Ovary (tissue), 9 donors: ENCODE measurements around the gene ZBTB4. TPM values are rescaled to one million over a fixed set of nuclear protein-coding genes. Genes with fewer than 3 reads are reported as not detected.

ENCODE experiments used
- DNase-seq, 5 donors: peaks; one replicate each; pipeline ENCODE4 v3.0.0-alpha.2; 2019 to 2020
- H3K27ac ChIP-seq, 2 donors: fragments of 200-600 bp; one replicate each; pipeline versions ENCODE4 v1.5.1 to v1.8.0; 2019 to 2022
- H3K27me3 ChIP-seq: fragments of 200-600 bp; one replicate; pipeline ENCODE4 v1.8.0; 2022
- H3K36me3 ChIP-seq: fragments of 200-600 bp; sonication (generic); one replicate; pipeline ENCODE4 v1.5.1; 2019
- H3K4me1 ChIP-seq: one replicate; pipeline ENCODE4 v1.8.1; 2013; ENCODE audit warnings: mild to moderate bottlenecking, moderate library complexity; ENCODE audit not compliant: insufficient read depth
- H3K4me3 ChIP-seq: fragments of 200-600 bp; sonication (generic); one replicate; pipeline ENCODE4 v1.5.1; 2017
- H3K9me3 ChIP-seq, 2 donors: fragments of 200-600 bp in 1 of 2; sonication (generic) in 1 of 2; one replicate each; pipeline versions ENCODE4 v1.5.1 to v1.8.1; 2013 to 2019; ENCODE audit warnings: mild to moderate bottlenecking in 1 of 2, moderate library complexity in 1 of 2
- CTCF ChIP-seq, 3 donors: fragments of 450-650 bp in 2 of 3; fragments of 200-600 bp in 1 of 3; IDR thresholded peaks; one replicate each; pipeline versions ENCODE4 v1.5.1 to v1.8.0; 2016 to 2022; ENCODE audit warnings: antibody characterized with exemption in 3 of 3, mild to moderate bottlenecking in 1 of 3
- EP300 ChIP-seq: sonication (generic); formaldehyde crosslinking; IDR thresholded peaks from one replicate; pipeline ENCODE4 v1.6.1; 2017; ENCODE audit warnings: antibody characterized with exemption
- POLR2A ChIP-seq: fragments of 450-650 bp; IDR thresholded peaks from one replicate; pipeline ENCODE4 v1.6.1; 2017; ENCODE audit warnings: antibody characterized with exemption, mild to moderate bottlenecking, moderate library complexity
- WGBS, 3 donors: extraction: QIAGEN DNeasy Blood & Tissue Kit in 1 of 3; methylation state at CpG; one replicate each; pipeline versions ENCODE4 v1.1.5 to v1.1.7; 2013 to 2017; 5-methylcytosine and 5-hydroxymethylcytosine counted together
- intact Hi-C, 4 donors: fragments of 100-400 bp; cut with DNase I; formaldehyde crosslinking; loops; one replicate each; pipeline versions ENCODE4 v1.11.0 to v1.15.1; 2022 to 2023
- polyA plus RNA-seq, 2 donors: library from polyadenylated mRNA; stranded (reverse); fragments of 200-250 nt in 1 of 2; fragments of 350-450 nt in 1 of 2; fragmentation: Illumina TruSeq in 1 of 2; extraction: RNeasy Lipid Tissue Mini Kit (QIAGEN cat#74804) in 1 of 2; gene quantifications; one replicate each; pipeline ENCODE4 v1.2.3, GENCODE V29; 2013 to 2014
- total RNA-seq, 7 donors: library from RNA; depleted of rRNA in 2 of 7; stranded (reverse); fragments of >200 nt in 2 of 7; fragmentation: NEBNext Ultra II Directional in 3 of 7; extraction: Animal tissue kit (Norgen Biotek cat#: 25700) in 3 of 7; gene quantifications; one replicate each; pipeline versions ENCODE4 v1.1.0 to v1.2.4, GENCODE V29; 2016 to 2023
- donor health status: DM: no; HTN: no; CAD: no; lungs with moderate emphysema.
- donor health status: DM: no; HTN: no; CAD: no.
- donor health status: Bipolar disorder and iron deficiency.
- donor health status: DM: yes; HTN: yes; CAD: no.
- donor health status: DM: no; HTN: no; CAD: no.
- donor health status: DM: yes; HTN: yes; CAD: no.

The ZBTB4 gene
- total and polyA plus RNA-seq, 9 donors = 39.3 to 123 (median 84.5) TPM

GRCh38 chr17:7445619-7445968 lies 33.8 kb downstream of the ZBTB4 start:
- H3K4me1 ChIP-seq = no peaks in the 10 kb centered on the region
- no peak for DNase-seq
- WGBS, 3 donors = 8 to 9% (median 8%) methylated on average over 16 of the region's 16 CpGs
- no peaks in the 10 kb centered on the region for H3K9me3 ChIP-seq
- H3K36me3 ChIP-seq = no peaks in the 10 kb centered on the region
- H3K4me3 ChIP-seq = no peak overlapping the region
- H3K27ac ChIP-seq = no peak overlapping the region
- H3K27me3 ChIP-seq = no peaks in the 10 kb centered on the region
- intact Hi-C loops = no loop called here
- TF ChIP-seq EP300 (no peak), CTCF (IDR thresholded peaks at IDR 0.05) (no peak), POLR2A (no peak)

- Histone ChIP-seq H3K27me3 (no peaks in the 10 kb centered on the region), H3K9me3 (no peaks in the 10 kb centered on the region), H3K4me1 (peaks cover 2% of the 10 kb centered on the region), H3K27ac (no peak within 1 kb of the TSS), H3K4me3 (no peak within 1 kb of the TSS), H3K36me3 (no peaks in the 10 kb centered on the region)
- peak in 4 of 5 donors; percentile 32 to 73 (median 57) for DNase-seq
- intact Hi-C loops = loop anchor here in 3 of 4 donors (5.0 kb wide), 1 partner anchor 32 kb away; the partner anchor contains the start of gene ZBTB4 (in 3 of the 3)
- 7 to 9% (median 7%) methylated on average over 44 to 51 of the region's 51 CpGs for WGBS, 3 donors
- no peak for TF ChIP-seq POLR2A
- TF ChIP-seq CTCF (IDR thresholded peaks at IDR 0.05) = no peak
- TF ChIP-seq EP300 = no peak
Observed at GRCh38 chr17:7444682-7445618, 34.5 kb downstream of the ZBTB4 start, which contains the start of gene CHRNB1. Gene CHRNB1 (plus strand): TSS chr17:7445061. CDS start chr17:7445128, 67 bp downstream.

GRCh38 chr17:7443499-7444485 lies 35.6 kb downstream of the ZBTB4 start:
- Histone ChIP-seq H3K4me3 (no peak overlapping the region), H3K27me3 (no peaks in the 10 kb centered on the region), H3K9me3 (no peaks in the 10 kb centered on the region), H3K36me3 (no peaks in the 10 kb centered on the region), H3K4me1 (peaks cover 2% of the 10 kb centered on the region), H3K27ac (no peak overlapping the region)
- intact Hi-C loops = loop anchor here in 3 of 4 donors (5.0 kb wide), 1 partner anchor 34 kb away; the partner anchor contains the start of gene ZBTB4 (in 3 of the 3)
- TF ChIP-seq CTCF (IDR thresholded peaks at IDR 0.05) = no peak
- TF ChIP-seq POLR2A = no peak
- TF ChIP-seq EP300 = no peak
- 79 to 88% (median 82%) methylated on average over 7 of the region's 7 CpGs for WGBS, 3 donors
- no peak for DNase-seq

- Histone ChIP-seq H3K36me3 (no peaks in the 10 kb centered on the region), H3K4me3 (no peak overlapping the region), H3K4me1 (peaks cover 4% of the 10 kb centered on the region), H3K9me3 (no peaks in the 10 kb centered on the region), H3K27me3 (no peaks in the 10 kb centered on the region), H3K27ac (no peak overlapping the region)
- TF ChIP-seq CTCF (IDR thresholded peaks at IDR 0.05) = no peak
- TF ChIP-seq EP300 = no peak
- TF ChIP-seq POLR2A = no peak
- 80 to 98% (median 92%) methylated on average over 2 of the region's 2 CpGs for WGBS, 3 donors
- intact Hi-C loops = loop anchor here in 3 of 4 donors (5.0 kb wide), 1 partner anchor 35 kb away; the partner anchor contains the start of gene ZBTB4 (in 3 of the 3)
- DNase-seq = no peak
Observed at GRCh38 chr17:7442142-7442541, 37.3 kb downstream of the ZBTB4 start.
